Neural cell (in vitro differentiated cells): ENCODE results near the gene MTCL1.

Source experiments
- EP300 ChIP-seq: fragments of 450-650 bp; conservative IDR thresholded peaks from 2 replicates; pipeline ENCODE4 v1.6.1; 2014; ENCODE audit warnings: antibody characterized with exemption, mild to moderate bottlenecking, moderate library complexity; ENCODE audit not compliant: poor library complexity, severe bottlenecking
- EZH2 ChIP-seq: fragments of 200-600, 300-800 bp; shearing (Covaris generic), sonication (generic); IDR thresholded peaks from 2 replicates; pipeline ENCODE4 v1.6.1; 2014; ENCODE audit warnings: antibody characterized with exemption, low read length, borderline replicate concordance, mild to moderate bottlenecking; ENCODE audit not compliant: insufficient read depth, poor library complexity, severe bottlenecking
- MXI1 ChIP-seq: fragments of 450-650 bp; conservative IDR thresholded peaks from 2 replicates; pipeline ENCODE4 v1.6.1; 2014; ENCODE audit warnings: antibody characterized with exemption, mild to moderate bottlenecking; ENCODE audit not compliant: poor library complexity, severe bottlenecking
- POLR2AphosphoS5 ChIP-seq: IDR thresholded peaks from 2 replicates; pipeline ENCODE4 v1.6.1; 2012
- SMC3 ChIP-seq: fragments of 450-650 bp; conservative IDR thresholded peaks from 2 replicates; pipeline ENCODE4 v1.6.1; 2014; ENCODE audit warnings: antibody characterized with exemption, mild to moderate bottlenecking, moderate library complexity; ENCODE audit not compliant: poor library complexity
- TF ChIP-seq, protein P1 (sequence below): fragments of 450-650 bp; IDR thresholded peaks from 2 replicates; pipeline ENCODE4 v1.5.1; 2014; ENCODE audit warnings: antibody characterized with exemption, mild to moderate bottlenecking, moderate library complexity; ENCODE audit not compliant: poor library complexity, severe bottlenecking

DNA sequence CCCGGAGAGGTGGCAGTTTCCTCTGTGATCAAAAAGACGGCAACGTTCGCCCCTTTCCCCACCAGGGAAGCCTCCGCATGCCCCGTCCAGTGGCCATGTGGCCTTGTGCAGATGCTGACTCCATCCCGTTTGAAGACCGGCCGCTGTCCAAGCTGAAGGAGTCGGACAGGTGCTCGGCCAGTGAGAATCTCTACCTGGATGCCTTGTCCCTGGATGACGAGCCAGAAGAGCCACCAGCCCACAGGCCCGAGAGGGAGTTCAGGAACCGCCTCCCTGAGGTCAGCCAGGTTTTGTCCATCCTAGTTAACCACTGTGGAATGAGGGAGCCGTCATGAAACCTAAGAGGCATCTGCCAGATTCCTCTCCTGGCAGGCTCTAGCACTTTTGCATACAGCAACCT, 113.6 kb downstream of the MTCL1 start:
- TF ChIP-seq, protein P1, sequence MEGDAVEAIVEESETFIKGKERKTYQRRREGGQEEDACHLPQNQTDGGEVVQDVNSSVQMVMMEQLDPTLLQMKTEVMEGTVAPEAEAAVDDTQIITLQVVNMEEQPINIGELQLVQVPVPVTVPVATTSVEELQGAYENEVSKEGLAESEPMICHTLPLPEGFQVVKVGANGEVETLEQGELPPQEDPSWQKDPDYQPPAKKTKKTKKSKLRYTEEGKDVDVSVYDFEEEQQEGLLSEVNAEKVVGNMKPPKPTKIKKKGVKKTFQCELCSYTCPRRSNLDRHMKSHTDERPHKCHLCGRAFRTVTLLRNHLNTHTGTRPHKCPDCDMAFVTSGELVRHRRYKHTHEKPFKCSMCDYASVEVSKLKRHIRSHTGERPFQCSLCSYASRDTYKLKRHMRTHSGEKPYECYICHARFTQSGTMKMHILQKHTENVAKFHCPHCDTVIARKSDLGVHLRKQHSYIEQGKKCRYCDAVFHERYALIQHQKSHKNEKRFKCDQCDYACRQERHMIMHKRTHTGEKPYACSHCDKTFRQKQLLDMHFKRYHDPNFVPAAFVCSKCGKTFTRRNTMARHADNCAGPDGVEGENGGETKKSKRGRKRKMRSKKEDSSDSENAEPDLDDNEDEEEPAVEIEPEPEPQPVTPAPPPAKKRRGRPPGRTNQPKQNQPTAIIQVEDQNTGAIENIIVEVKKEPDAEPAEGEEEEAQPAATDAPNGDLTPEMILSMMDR, result no peak
- TF ChIP-seq EZH2, result no peak
- no peak for TF ChIP-seq POLR2AphosphoS5
- TF ChIP-seq EP300, result no peak
- no peak for TF ChIP-seq SMC3
- TF ChIP-seq MXI1, result no peak
